ENCODE results near the gene CPA3.

The CPA3 gene

DNA sequence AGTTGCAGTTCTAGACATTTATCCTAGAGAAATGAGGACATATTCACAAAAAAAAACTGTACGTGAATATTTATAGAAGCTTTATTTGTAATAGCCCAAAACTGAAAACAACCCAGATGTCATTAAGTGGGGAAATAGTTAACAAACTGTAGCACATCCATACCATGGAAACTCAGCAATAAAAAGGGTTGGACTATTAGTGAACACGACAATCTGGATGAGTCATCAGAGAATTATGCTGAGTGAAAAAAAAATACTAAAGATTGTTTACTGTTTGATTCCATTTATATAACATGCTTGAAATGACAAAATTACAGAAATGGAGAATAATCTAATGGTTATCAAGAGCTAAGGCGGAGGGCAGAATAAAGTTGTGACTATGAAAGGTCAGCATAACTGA, 59.5 kb downstream of the CPA3 start:
- FAIRE-seq = no peak

DNA sequence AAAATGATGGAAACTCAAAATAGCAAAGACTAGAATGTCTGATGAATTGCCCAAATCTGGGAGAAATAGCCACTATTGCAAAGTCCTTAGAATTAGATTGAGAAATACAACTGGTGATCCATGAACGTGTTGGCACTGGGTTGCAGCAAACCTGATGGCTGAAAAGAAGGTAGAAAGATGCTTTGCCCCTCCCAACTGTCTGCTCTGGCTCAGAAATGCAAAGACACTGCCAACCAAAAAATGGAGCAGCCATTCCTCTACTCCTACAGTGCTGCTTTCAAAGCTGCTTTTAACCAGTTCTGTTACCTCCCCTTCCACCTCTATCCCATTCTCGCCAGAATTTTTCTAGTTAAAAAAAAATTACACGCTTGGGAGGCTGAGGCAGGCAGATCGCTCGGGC, 60.7 kb downstream of the CPA3 start:
- FAIRE-seq = no peak

DNA sequence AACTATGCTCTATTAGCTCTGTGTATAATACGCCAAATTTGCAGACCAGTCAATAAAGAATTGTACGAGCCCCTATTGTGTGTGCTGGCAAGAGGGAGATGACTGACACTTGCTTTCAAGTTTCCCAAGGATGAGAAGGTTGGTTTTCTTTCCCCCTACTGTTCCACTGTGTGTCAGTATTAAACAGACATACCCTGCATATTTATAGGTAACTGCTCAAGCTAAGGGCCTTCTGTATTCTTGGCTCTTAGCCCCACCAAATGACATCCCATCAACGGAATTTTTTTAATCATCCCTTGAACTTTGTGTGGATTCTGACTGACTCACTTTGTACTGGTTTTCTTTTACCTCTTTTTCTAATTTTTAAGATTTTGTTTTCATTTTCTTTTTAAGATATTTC, 65.7 kb downstream of the CPA3 start:
- FAIRE-seq = no peak

DNA sequence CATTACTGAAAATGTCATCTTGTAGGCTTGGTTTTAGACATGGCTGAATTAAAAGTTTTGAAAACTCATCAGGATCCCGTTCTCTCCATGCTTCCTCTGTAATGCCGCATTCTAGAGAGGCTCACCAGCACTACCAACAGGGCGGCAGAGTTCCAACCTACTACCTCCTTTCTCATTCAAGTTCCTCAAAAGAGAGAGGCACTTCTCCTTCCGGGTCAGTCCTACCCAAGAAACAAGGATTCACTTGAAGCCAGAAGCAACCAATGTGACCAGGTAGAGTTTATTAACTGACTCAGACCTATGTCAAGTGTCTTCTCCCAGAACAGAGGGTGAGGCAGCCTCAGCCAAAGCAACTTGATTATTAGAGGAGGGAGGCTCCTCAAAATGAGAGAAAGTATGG, 66.5 kb downstream of the CPA3 start:
- FAIRE-seq = no peak

DNA sequence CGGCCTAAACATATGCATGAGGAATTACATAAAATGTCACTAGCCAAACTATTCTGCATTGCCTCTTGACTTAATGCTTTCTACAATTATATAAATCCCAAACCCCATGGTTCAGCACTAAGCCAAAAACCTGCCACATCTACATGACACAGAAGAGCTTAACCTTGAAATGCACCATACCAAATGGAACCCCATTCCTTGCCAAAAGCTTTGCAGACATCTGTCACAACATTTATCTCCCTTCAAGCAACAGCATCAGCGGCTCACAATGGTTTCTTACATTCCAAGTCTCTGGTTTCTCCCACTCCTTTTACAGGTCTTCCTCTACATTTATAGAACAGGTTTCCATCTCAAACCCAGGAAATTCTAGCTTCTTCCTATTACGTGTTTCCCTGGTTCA, 67.9 kb downstream of the CPA3 start:
- FAIRE-seq = no peak

DNA sequence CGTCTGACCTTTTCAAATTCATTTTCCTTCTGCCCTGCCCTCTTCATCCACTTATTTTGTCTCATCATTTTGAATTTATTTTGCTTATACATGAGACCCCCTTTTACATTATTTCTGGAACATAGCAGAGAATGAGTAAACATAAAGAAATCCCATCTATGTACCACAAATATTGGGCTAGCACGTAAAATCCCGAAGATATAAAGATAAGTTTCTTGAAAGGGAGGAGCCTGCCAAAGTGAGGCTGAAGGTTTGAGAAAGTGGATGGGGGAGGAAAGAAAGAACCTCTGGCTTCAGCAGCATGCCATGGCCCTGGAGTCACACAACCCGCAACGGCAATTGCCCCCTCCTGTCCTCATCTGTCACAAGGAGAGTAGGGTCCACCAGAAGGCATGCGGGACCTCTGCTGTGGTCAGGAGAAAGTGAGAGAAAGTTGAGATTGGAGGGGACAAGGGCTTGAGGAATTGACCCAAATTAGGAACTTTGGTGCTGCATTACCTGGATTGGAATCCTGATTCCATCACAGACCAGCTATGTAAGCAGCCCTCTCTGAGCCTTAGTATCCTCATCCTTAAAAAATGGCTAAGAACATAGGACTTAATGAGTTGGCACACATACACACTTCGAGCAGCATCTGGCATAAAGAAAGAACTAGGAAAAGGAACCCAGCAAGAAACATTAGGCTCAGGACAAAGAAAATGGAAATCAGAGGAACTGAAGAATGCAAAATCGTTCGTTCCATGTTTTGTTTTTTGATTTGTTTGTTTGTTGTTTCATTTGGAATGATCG, 72.6 kb downstream of the CPA3 start:
- FAIRE-seq = no peak

DNA sequence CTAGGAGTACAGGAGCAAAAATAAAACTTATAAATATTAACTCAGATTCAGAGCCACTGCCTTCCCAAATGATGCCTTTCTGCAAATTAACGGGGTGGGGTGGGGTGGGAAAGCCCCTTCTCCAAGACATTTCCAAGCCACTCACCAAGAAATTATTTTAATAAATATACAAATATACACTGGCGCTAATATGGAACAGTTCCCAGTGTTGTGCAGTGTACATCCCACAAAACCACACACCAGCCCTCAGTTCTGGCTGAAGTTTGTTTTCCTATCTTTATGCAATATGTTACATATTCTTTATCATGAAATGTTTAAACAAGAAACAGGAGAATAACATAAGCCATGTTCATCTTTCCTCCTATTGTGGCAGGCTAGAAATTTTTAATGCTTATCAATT, 73.2 kb downstream of the CPA3 start:
- no peak for FAIRE-seq

DNA sequence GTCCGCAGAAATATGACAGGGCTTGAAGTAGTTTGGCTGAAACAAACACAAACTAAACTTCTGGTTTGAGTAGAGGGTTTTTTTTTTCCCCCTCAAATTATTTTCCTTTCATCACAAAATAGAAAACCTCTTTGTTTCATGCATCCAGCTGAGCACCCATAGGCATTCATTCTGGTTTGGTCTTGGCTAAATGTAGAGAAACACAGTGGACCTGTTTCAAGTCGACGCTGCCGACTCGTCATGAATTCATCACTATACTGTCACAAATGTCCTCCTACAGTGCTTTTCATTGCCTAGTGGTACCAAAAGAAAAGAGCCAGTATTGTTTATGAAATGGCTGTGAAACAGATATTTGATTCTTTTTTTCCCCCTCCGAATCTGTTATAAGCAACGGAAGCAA, 73.8 kb downstream of the CPA3 start:
- no peak for FAIRE-seq

DNA sequence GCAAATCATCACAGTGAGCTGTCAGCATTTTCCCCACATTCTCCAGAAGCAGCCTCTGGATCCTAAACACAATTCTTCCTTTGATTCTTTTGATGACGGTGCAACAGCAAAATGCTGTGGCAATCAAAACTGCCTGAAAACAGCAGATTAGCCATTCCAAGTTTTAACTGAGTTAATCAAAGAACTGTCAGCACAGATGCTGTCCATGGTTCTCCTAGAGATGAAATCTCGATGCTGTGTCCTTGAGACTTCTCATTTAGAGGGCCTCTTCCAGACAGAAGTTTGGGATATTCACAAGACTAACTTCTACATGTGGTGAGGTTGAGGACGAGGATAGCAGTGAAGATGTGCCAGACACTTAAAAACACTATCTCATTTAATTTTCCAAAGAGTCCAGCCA, 75.9 kb downstream of the CPA3 start:
- no peak for FAIRE-seq

DNA sequence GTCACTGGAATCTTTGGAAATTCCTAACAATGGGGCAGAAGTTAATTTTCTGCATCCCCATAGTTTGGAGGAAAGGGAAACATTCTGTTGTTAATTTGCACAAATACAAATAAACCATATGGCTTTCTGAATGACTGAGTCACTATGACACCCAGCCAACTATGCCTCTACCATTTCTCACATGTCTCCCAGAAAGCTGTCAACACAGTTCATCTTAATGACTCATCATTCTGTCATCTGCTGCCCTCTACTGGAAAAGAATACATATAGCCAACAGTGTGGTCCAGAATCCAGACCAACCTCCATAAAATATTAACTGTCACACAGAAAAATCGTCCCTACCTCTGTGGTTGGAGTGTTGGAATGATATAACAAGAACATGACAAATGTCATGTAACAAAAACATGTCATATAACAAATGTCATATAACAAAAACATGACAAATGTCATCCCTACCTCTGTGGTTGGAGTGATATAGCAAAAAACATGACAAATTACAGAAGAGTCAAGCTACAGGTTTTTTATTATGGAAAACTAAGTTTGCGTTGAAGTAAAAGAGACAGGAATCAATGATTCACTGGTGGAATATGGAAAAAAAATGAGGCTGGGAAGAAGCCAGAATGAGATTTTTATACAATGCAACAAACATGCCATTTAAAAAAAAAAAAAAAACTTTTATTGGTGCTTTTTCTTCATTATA, 78.6 kb downstream of the CPA3 start:
- FAIRE-seq = peak; percentile 95

DNA sequence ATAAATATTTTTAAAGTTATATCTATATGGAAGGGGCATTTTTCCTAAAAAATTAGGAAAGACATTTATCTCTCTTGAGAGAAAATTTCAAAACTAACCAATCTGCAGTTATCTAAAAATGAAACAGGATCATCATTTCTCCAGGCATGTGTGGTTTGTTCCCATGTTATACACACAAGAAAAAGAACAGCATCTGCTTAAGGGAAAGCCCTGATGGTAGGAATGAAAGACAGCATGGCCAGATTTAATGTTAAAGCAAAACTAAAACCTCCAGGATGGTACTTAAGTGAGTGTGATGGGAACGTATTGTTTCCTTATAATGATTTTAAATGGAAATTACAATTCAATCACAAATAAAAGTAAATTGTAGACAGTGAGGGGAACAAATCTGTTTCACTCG, 80.0 kb downstream of the CPA3 start:
- FAIRE-seq = no peak
